Measurements from ENCODE around the gene CBARP.

CBARP gene

DNA sequence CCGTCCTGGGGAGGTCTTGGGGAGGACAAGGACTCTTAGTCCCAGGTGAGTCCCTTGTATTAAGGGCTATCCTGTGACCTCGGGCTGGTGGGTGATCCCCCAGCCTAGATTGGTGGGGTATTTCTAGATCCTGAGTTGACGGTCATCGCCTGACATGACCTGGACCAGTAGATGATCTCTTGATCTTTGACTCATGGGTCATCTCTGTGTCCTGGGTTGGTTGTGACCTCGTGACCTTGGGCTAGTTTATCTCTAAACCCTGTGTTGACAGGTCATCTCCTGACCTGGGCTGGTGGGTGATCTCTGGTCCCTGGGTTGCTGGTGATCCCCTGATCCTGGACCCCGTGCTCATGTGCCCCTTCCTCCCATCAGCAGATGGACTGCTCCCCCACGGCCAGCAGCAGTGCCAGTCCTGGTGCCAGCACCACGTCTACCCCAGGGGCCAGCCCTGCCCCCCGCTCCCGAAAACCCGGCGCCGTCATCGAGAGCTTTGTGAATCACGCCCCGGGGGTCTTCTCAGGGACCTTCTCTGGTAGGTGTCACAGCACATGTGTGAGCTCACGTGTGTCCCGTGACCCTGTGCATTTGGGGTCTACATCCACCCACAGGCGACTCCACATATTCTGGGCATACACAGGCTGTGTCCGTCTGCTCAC is 16.9 kb upstream of the CBARP start:
- peak overlapping the region; percentile 16 to 93 for H3K4me3 ChIP-seq (ENCODE audit: low read depth in 1 of 2, low read length in 2 of 2)
- no peaks in the 10 kb centered on the region for H3K9me3 ChIP-seq (ENCODE audit: control insufficient read depth in 1 of 2, low read length in 2 of 2)
- peaks cover 12 to 51% of the 10 kb centered on the region in 2 donors for H3K4me1 ChIP-seq (ENCODE audit: control insufficient read depth in 1 of 2, insufficient read depth in 2 of 2, low read length in 2 of 2)
- H3K27ac ChIP-seq (ENCODE audit: low read length), result peak overlapping the region; percentile 88
- peaks cover 28 to 52% of the 10 kb centered on the region in 2 donors for H3K36me3 ChIP-seq (ENCODE audit: control insufficient read depth in 1 of 2, insufficient read depth in 2 of 2, low read length in 2 of 2)
- no peaks in the 10 kb centered on the region for H3K27me3 ChIP-seq (ENCODE audit: low read depth, low read length)

DNA sequence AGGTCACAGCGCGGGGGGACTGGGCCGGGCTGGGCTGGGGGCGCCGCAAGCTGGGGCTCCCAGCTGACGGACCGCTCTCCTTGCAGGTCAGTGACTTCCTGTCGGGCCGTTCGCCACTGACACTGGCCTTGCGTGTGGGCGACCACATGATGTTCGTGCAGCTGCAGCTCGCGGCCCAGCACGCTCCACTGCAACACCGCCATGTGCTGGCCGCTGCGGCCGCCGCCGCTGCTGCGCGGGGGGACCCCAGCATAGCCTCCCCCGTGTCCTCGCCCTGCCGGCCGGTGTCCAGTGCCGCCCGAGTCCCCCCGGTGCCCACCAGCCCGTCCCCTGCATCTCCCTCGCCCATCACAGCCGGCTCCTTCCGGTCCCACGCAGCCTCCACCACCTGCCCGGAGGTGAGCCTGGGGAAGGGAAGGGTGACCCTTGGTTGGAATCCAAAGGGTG is 16.3 kb upstream of the CBARP start:
- Histone ChIP-seq H3K36me3 (ENCODE audit: control insufficient read depth in 1 of 2, insufficient read depth in 2 of 2, low read length in 2 of 2) (peaks cover 28 to 52% of the 10 kb centered on the region in 2 donors), H3K27me3 (ENCODE audit: low read depth, low read length) (no peaks in the 10 kb centered on the region), H3K4me1 (ENCODE audit: control insufficient read depth in 1 of 2, insufficient read depth in 2 of 2, low read length in 2 of 2) (peaks cover 10 to 49% of the 10 kb centered on the region in 2 donors), H3K4me3 (ENCODE audit: low read depth in 1 of 2, low read length in 2 of 2) (peak overlapping the region in 1 of 2 donors; percentile 93), H3K9me3 (ENCODE audit: control insufficient read depth in 1 of 2, low read length in 2 of 2) (no peaks in the 10 kb centered on the region), H3K27ac (ENCODE audit: low read length) (peak overlapping the region; percentile 93)

GRCh38 chr19:1253514-1254080 is 15.8 kb upstream of the CBARP start:
- Histone ChIP-seq H3K4me1 (ENCODE audit: control insufficient read depth in 1 of 2, insufficient read depth in 2 of 2, low read length in 2 of 2) (peaks cover 10 to 49% of the 10 kb centered on the region in 2 donors), H3K9me3 (ENCODE audit: control insufficient read depth in 1 of 2, low read length in 2 of 2) (no peaks in the 10 kb centered on the region), H3K4me3 (ENCODE audit: low read depth in 1 of 2, low read length in 2 of 2) (peak overlapping the region; percentile 53 to 93), H3K27me3 (ENCODE audit: low read depth, low read length) (no peaks in the 10 kb centered on the region), H3K27ac (ENCODE audit: low read length) (peak overlapping the region; percentile 93), H3K36me3 (ENCODE audit: control insufficient read depth in 1 of 2, insufficient read depth in 2 of 2, low read length in 2 of 2) (peaks cover 28 to 52% of the 10 kb centered on the region in 2 donors)

DNA sequence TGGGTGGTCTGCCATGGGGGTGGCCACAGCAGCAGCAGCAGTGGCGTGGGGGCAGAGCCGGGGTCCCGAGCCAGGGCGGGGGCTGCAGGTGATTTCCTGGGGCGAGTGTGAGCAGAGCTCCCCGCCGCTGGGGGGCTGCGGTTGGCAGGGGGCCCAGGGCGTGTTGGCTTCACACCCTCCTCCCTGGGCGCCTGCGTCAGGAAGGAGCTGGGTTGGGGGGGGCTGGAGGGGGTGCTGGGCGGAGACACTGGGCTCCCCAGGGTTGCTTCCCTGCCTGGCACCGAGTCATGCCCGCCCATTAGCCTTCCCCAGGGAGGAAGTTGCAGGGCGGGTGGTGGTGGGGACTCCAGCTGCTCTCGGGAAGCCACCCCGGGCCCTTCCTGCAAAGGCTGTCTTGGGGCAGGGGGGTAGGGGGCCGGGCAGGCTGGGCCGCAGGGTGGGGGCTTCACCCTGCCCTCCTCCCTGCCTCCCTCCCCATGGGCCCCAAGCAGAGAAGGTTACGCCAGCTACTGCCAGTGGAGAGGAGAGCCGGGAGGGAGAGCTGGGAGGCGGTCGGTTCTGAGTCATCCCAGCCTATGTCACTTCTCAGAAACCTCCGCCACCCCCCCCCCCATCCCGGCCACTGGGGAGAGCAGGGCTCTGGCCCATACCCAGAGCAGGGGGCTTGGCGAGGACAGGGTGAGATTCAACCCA is 15.2 kb upstream of the CBARP start:
- peaks cover 28 to 51% of the 10 kb centered on the region in 2 donors for H3K36me3 ChIP-seq (ENCODE audit: control insufficient read depth in 1 of 2, insufficient read depth in 2 of 2, low read length in 2 of 2)
- peak overlapping the region; percentile 53 to 93 for H3K4me3 ChIP-seq (ENCODE audit: low read depth in 1 of 2, low read length in 2 of 2)
- H3K27ac ChIP-seq (ENCODE audit: low read length), result peak overlapping the region; percentile 93
- no peaks in the 10 kb centered on the region for H3K9me3 ChIP-seq (ENCODE audit: control insufficient read depth in 1 of 2, low read length in 2 of 2)
- H3K4me1 ChIP-seq (ENCODE audit: control insufficient read depth in 1 of 2, insufficient read depth in 2 of 2, low read length in 2 of 2), result peaks cover 6 to 44% of the 10 kb centered on the region in 2 donors
- no peaks in the 10 kb centered on the region for H3K27me3 ChIP-seq (ENCODE audit: low read depth, low read length)

- H3K4me3 ChIP-seq (ENCODE audit: low read depth in 1 of 2, low read length in 2 of 2), result peak overlapping the region; percentile 77 to 93
- no peaks in the 10 kb centered on the region for H3K27me3 ChIP-seq (ENCODE audit: low read depth, low read length)
- H3K27ac ChIP-seq (ENCODE audit: low read length), result peak overlapping the region; percentile 92
- H3K36me3 ChIP-seq (ENCODE audit: control insufficient read depth in 1 of 2, insufficient read depth in 2 of 2, low read length in 2 of 2), result peaks cover 28 to 46% of the 10 kb centered on the region in 2 donors
- H3K4me1 ChIP-seq (ENCODE audit: control insufficient read depth in 1 of 2, insufficient read depth in 2 of 2, low read length in 2 of 2), result peaks cover 6 to 42% of the 10 kb centered on the region in 2 donors
- H3K9me3 ChIP-seq (ENCODE audit: control insufficient read depth in 1 of 2, low read length in 2 of 2), result no peaks in the 10 kb centered on the region
These were observed 14.5 kb upstream of the CBARP start for GRCh38 chr19:1252221-1252820.

GRCh38 chr19:1251330-1252220 is 13.8 kb upstream of the CBARP start:
- H3K27me3 ChIP-seq (ENCODE audit: low read depth, low read length), result no peaks in the 10 kb centered on the region
- H3K4me3 ChIP-seq (ENCODE audit: low read depth in 1 of 2, low read length in 2 of 2), result peak overlapping the region; percentile 77 to 93
- peak overlapping the region; percentile 92 for H3K27ac ChIP-seq (ENCODE audit: low read length)
- H3K4me1 ChIP-seq (ENCODE audit: control insufficient read depth in 1 of 2, insufficient read depth in 2 of 2, low read length in 2 of 2), result peaks cover 6 to 37% of the 10 kb centered on the region in 2 donors
- peaks cover 26 to 39% of the 10 kb centered on the region in 2 donors for H3K36me3 ChIP-seq (ENCODE audit: control insufficient read depth in 1 of 2, insufficient read depth in 2 of 2, low read length in 2 of 2)
- no peaks in the 10 kb centered on the region for H3K9me3 ChIP-seq (ENCODE audit: control insufficient read depth in 1 of 2, low read length in 2 of 2)

- H3K36me3 ChIP-seq (ENCODE audit: control insufficient read depth in 1 of 2, insufficient read depth in 2 of 2, low read length in 2 of 2), result peaks cover 21 to 32% of the 10 kb centered on the region in 2 donors
- H3K9me3 ChIP-seq (ENCODE audit: control insufficient read depth in 1 of 2, low read length in 2 of 2), result no peaks in the 10 kb centered on the region
- H3K27ac ChIP-seq (ENCODE audit: low read length), result peak overlapping the region; percentile 92
- H3K4me1 ChIP-seq (ENCODE audit: control insufficient read depth in 1 of 2, insufficient read depth in 2 of 2, low read length in 2 of 2), result peaks cover 6 to 34% of the 10 kb centered on the region in 2 donors
- H3K4me3 ChIP-seq (ENCODE audit: low read depth in 1 of 2, low read length in 2 of 2), result peak overlapping the region; percentile 77 to 93
- no peaks in the 10 kb centered on the region for H3K27me3 ChIP-seq (ENCODE audit: low read depth, low read length)
These were observed 12.8 kb upstream of the CBARP start for GRCh38 chr19:1250437-1251260.

DNA sequence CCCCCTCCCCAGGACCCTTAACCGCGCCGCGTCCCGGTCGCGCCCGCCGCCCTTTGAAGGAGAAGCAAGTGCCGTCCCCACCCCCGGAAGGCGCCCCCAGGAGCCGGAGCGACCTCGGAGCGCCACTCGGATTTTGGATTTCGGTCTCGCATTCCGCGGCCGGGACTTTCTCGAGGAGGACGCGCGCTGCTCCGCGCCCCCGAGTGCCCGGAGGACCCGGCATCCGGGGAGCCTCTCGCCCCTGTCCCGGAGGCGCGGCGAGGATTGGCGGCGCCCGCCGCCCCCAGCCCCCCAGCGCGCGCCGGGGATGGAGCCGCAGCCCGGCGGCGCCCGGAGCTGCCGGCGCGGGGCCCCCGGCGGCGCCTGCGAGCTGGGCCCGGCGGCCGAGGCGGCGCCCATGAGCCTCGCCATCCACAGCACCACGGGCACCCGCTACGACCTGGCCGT is 12.2 kb upstream of the CBARP start:
- Histone ChIP-seq H3K27me3 (ENCODE audit: low read depth, low read length) (no peaks in the 10 kb centered on the region), H3K4me3 (ENCODE audit: low read depth in 1 of 2, low read length in 2 of 2) (peak overlapping the region; percentile 33 to 93), H3K27ac (ENCODE audit: low read length) (no peak overlapping the region), H3K4me1 (ENCODE audit: control insufficient read depth in 1 of 2, insufficient read depth in 2 of 2, low read length in 2 of 2) (peaks cover 7 to 34% of the 10 kb centered on the region in 2 donors), H3K36me3 (ENCODE audit: control insufficient read depth in 1 of 2, insufficient read depth in 2 of 2, low read length in 2 of 2) (peaks cover 14 to 26% of the 10 kb centered on the region in 2 donors), H3K9me3 (ENCODE audit: control insufficient read depth in 1 of 2, low read length in 2 of 2) (no peaks in the 10 kb centered on the region)

DNA sequence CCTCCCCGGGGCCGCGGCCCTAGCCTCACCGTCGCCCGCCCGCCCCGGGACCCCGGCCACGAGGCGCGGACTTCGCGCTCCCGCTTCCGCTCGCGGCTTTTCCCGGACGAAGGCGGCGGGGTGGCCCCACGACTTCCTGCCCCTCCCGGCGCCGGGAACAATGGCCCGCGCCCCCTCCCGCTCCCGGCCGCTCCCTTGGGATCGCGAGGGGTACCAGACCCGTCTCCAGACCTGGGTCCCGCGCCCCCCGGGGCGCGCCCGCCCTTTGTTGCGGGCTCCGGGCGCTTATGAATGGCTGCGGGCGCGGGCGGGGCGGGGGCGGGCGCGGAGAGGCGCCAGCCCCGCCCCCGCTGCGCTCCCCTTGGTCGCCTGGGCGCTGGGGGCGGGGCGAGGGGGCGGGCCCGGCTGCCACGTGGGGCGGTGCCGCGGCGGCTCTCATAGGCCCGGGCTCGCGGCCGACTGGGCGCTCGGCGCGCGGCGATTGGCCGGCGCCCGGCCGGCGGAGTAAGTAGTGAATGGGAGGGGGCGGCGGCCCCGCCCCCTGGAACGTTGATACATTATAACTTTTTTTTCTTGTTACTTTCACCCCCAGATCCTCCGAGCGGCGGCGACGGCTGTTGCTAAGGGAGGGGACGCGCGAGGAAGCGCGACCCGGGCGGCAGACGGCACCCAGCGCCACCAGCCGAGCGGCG is 11.6 kb upstream of the CBARP start:
- no peaks in the 10 kb centered on the region for H3K9me3 ChIP-seq (ENCODE audit: control insufficient read depth in 1 of 2, low read length in 2 of 2)
- peaks cover 6 to 34% of the 10 kb centered on the region in 2 donors for H3K4me1 ChIP-seq (ENCODE audit: control insufficient read depth in 1 of 2, insufficient read depth in 2 of 2, low read length in 2 of 2)

More for the DNA sequence above, 11.6 kb upstream of the CBARP start:
- Histone ChIP-seq H3K36me3 (ENCODE audit: control insufficient read depth in 1 of 2, insufficient read depth in 2 of 2, low read length in 2 of 2) (peaks cover 9 to 21% of the 10 kb centered on the region in 2 donors), H3K4me3 (ENCODE audit: low read depth in 1 of 2, low read length in 2 of 2) (peak overlapping the region; percentile 33 to 93), H3K27ac (ENCODE audit: low read length) (no peak overlapping the region), H3K27me3 (ENCODE audit: low read depth, low read length) (no peaks in the 10 kb centered on the region)

Measured in muscle layer of duodenum (tissue), 2 donors.